Measurements from ENCODE around the gene THSD7B.

THSD7B gene

DNA sequence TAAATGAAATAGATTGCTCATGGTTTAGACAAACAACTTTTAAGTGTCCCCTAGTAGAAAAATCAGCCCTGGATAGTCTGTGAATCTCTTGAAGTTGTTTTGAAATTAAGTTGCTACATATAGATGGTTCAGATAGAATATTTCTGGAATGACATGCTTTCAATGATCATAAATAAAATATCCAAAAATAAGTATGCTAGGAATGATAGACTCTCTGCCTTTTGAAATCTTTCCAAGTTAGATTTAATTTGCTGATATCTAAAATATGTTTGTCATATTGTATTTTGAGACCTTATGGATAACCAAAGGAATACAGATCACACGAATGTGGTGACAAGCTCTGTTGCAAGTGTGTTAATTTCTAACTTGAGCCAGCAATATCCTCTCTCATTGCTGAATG, 488.7 kb downstream of the THSD7B start:
- POLR2A ChIA-PET, result no interaction called here
- TF ChIP-seq, protein P1, sequence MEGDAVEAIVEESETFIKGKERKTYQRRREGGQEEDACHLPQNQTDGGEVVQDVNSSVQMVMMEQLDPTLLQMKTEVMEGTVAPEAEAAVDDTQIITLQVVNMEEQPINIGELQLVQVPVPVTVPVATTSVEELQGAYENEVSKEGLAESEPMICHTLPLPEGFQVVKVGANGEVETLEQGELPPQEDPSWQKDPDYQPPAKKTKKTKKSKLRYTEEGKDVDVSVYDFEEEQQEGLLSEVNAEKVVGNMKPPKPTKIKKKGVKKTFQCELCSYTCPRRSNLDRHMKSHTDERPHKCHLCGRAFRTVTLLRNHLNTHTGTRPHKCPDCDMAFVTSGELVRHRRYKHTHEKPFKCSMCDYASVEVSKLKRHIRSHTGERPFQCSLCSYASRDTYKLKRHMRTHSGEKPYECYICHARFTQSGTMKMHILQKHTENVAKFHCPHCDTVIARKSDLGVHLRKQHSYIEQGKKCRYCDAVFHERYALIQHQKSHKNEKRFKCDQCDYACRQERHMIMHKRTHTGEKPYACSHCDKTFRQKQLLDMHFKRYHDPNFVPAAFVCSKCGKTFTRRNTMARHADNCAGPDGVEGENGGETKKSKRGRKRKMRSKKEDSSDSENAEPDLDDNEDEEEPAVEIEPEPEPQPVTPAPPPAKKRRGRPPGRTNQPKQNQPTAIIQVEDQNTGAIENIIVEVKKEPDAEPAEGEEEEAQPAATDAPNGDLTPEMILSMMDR (IDR thresholded peaks at IDR 0.05; ENCODE audit: insufficient read depth, low read length, missing control alignments), result no peak
- CTCF ChIA-PET, result no interaction called here
- no peak overlapping the region for H3K4me3 ChIP-seq (ENCODE audit: low read depth, low read length)
- DNase-seq (ENCODE audit: low read depth, low spot score), result no peak

DNA sequence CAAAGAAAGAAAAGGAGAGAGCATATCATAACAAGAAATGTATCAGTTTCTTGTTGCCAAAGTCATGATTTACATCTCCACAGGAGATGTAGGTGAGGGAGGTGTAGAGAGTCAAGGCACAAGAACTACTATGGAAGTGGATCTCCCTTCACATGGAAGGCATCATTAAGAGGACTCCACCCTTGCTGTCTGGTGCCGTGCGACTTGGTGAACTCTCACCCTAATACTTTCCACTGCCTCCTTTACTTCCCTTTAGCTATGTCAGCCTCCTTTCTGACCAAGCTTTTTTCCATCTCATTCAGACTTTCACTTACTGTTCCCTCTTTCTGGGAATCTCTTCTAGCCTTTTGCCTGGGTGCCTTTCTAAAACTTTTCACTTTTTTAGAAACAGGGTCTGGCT, 490.0 kb downstream of the THSD7B start:
- POLR2A ChIA-PET, result no interaction called here
- CTCF ChIA-PET, result no interaction called here
- TF ChIP-seq, protein P1 (IDR thresholded peaks at IDR 0.05; ENCODE audit: insufficient read depth, low read length, missing control alignments), result no peak
- H3K4me3 ChIP-seq (ENCODE audit: low read depth, low read length), result no peak overlapping the region
- DNase-seq (ENCODE audit: low read depth, low spot score), result no peak

DNA sequence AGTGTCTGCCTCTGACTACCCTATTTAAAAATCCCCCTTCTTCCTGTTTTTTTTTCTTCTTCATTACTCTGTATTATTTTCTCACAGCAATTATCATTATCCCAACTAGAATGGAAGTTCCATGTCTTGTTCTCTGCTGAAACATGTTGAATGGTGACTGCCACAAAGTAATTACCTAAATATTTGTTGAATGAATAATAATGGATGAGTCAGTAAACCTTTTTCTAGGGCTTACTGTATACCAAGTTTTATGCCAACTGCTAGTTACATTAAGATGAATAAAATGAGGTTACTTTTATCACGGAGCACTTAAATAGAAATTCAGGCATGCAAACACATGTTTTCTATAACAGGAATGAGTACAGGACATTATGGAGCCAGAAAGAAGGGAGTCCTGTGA, 490.6 kb downstream of the THSD7B start:
- POLR2A ChIA-PET, result no interaction called here
- DNase-seq (ENCODE audit: low read depth, low spot score), result no peak
- TF ChIP-seq, protein P1 (IDR thresholded peaks at IDR 0.05; ENCODE audit: insufficient read depth, low read length, missing control alignments), result no peak
- CTCF ChIA-PET, result interaction anchor here (0.6 kb wide), 1 partner anchor 379 kb away, joined by 3 read pairs; no protein-coding TSS in a partner anchor
- H3K4me3 ChIP-seq (ENCODE audit: low read depth, low read length), result no peak overlapping the region

DNA sequence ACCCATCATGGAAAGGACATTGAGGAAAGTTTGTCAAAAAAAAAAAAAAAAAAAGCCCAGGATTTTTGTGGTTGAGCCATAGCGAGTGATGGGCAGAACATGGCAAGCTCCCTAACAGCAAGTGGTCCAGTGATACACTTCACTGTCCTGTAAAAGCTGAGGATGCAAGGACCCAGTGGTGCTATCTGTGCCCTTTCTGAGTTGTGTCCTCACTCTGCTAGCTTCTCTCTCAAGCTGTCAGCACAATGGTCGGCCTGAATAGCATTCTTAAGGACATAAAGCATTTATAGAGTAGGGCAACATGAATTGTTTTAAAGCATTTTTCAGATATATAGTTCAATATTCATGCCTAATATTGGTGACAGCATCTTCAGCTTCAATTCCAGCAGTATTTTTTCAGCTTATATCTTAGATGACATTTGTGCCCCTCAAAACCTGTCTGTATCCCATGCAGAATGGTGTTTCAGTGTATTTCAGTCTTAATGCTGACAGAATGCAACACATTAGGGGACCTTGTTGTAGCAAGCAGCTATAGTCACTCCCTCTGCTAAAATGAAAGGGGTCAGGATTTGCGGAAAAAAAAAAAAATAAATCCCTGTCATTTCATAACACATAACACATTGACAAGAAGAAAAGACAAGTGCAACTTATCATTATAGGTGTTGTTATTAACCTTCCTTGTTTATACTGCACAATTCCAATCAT, 496.7 kb downstream of the THSD7B start:
- H3K4me3 ChIP-seq (ENCODE audit: low read depth, low read length), result no peak overlapping the region
- CTCF ChIA-PET, result no interaction called here
- POLR2A ChIA-PET, result no interaction called here

DNA sequence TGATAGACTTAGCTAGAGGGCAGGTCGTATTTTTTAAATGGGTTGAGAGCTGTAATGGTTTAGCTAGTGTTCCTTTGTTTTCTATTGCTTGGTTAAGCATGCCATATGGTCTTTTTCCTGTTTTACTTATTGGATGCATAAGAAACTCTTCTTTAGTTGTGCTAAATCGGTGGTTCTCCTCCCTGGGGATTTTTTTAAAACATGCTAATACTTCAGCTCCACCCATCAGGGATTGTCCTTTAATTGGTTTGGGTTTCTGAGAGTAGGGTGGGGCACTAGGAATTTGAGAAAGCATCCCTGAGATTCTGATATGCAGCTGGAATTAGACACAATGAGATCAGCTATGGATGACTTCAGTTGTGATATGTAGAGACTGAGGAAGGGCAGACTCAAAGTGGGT, 497.2 kb downstream of the THSD7B start:
- TF ChIP-seq, protein P1 (IDR thresholded peaks at IDR 0.05; ENCODE audit: insufficient read depth, low read length, missing control alignments), result no peak
- CTCF ChIA-PET, result no interaction called here
- no peak for DNase-seq (ENCODE audit: low read depth, low spot score)
- H3K4me3 ChIP-seq (ENCODE audit: low read depth, low read length), result no peak overlapping the region
- POLR2A ChIA-PET, result no interaction called here

More for the DNA sequence above, 496.7 kb downstream of the THSD7B start:
- no peak for DNase-seq (ENCODE audit: low read depth, low spot score)
- TF ChIP-seq, protein P1 (IDR thresholded peaks at IDR 0.05; ENCODE audit: insufficient read depth, low read length, missing control alignments), result no peak

DNA sequence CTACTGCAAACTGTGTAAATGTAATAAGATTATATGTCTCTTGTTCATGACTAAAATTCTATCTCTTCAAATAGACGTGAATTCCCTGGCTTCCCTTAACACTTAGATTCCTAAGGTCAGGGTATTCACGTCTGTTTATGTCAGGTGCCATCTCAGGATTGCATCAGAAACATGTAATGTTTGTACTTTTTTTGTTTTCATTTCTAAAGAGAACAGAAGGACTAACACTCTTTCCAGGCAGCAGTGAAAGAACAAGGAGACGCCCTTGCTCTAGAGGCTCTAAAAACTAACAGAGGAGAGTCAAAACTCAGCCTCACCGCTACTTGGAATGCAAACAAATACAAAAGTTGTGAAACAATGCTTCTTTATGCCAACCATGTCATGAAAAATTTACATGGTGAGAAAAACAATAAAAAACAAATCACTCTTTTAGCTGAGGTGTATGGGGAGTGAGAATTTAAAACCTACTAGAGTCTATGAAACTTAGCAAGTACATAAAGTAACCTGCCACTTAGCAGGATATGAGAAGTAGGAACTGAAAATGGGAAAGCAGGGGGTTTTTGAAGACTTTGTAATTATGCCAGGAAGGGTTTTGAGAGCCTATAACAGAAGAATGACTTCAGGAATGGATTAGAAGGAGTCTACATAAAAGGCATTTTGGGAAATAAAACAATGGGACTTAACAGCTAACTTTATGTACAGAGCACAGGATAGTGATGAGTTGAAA, 522.7 kb downstream of the THSD7B start:
- H3K4me3 ChIP-seq (ENCODE audit: low read depth, low read length), result no peak overlapping the region
- TF ChIP-seq, protein P1 (IDR thresholded peaks at IDR 0.05; ENCODE audit: insufficient read depth, low read length, missing control alignments), result no peak
- POLR2A ChIA-PET, result no interaction called here
- CTCF ChIA-PET, result no interaction called here
- DNase-seq (ENCODE audit: low read depth, low spot score), result no peak

Data from AG04449 (cell line).